GM12878 (cell line): ENCODE results near the gene ANKRD53. TPM values are rescaled to one million over a fixed set of nuclear protein-coding genes. Genes with fewer than 3 reads are reported as not detected.

Experiments used
- ATAC-seq: fragments of 200-7000 bp; cut with Tn5 transposase; 3 replicates; pipeline ENCODE4 v1.9.1; 2020; ENCODE audit warnings: mild to moderate bottlenecking, moderate library complexity
- BruUV-seq: library from RNA; stranded (reverse); fragments of 400-500 nt; replicated peaks from 2 replicates; lab custom pipeline; 2021; lab: Mats Ljungman, UMichigan
- CTCF ChIA-PET: fragments of 300-600 bp; sonication (Branson Sonifier 250); formaldehyde crosslinking; extraction: SDS; loops from one replicate; lab custom pipeline; 2021; ENCODE audit warnings: inconsistent platforms; lab: Yijun Ruan, JAX
- POLR2A ChIA-PET: fragments of 350-600 bp; formaldehyde crosslinking; extraction: SDS; loops from one replicate; lab custom pipeline; 2021; ENCODE audit warnings: inconsistent platforms; lab: Charles Lee
- RAD21 ChIA-PET: fragments of 300-600 bp; sonication (Branson Sonifier 250); formaldehyde crosslinking; loops from one replicate; lab custom pipeline; 2023; ENCODE audit warnings: antibody characterized with exemption; ENCODE audit not compliant: unreplicated experiment; lab: Charles Lee
- SMC1A ChIA-PET: fragments of 300-600 bp; sonication (Branson Sonifier 250); formaldehyde crosslinking; loops from one replicate; lab custom pipeline; 2023; ENCODE audit not compliant: unreplicated experiment, uncharacterized antibody; lab: Charles Lee
- DNase-seq: peaks from one replicate; pipeline ENCODE4 v3.0.0-alpha.2; 2011; ENCODE audit warnings: low read depth, low spot score
- FAIRE-seq: peaks from 3 replicates; lab custom pipeline; 2011; peaks lifted over from hg19 to GRCh38; lab: Jason Lieb, UNC
- H2AFZ ChIP-seq: 2 replicates; pipeline ENCODE4 v1.6.0; 2011; ENCODE audit warnings: low read depth, low read length, control low read depth; ENCODE audit not compliant: control insufficient read depth
- H3K27ac ChIP-seq: 2 replicates; pipeline ENCODE4 v1.5.1; 2011; ENCODE audit warnings: control low read depth; ENCODE audit not compliant: control insufficient read depth, insufficient read depth
- H3K27me3 ChIP-seq, 2 experiments: replicated peaks in 1 of 2; 2 replicates each; pipeline versions ENCODE4 v1.6.0 to v1.6.1; 2011; ENCODE audit warnings: low read length in 1 of 2; ENCODE audit not compliant: control insufficient read depth in 2 of 2, insufficient read depth in 2 of 2
- H3K36me3 ChIP-seq, 2 experiments: 2 replicates each; pipeline ENCODE4 v1.5.1; 2011; ENCODE audit warnings: low read length in 1 of 2; ENCODE audit not compliant: control insufficient read depth in 2 of 2, insufficient read depth in 2 of 2
- H3K4me1 ChIP-seq: 2 replicates; pipeline ENCODE4 v1.6.1; 2011; ENCODE audit warnings: mild to moderate bottlenecking, low read length, moderate library complexity, mixed read lengths; ENCODE audit not compliant: control insufficient read depth, insufficient read depth
- H3K4me2 ChIP-seq: 2 replicates; pipeline ENCODE4 v1.6.0; 2011; ENCODE audit warnings: control low read depth; ENCODE audit not compliant: control insufficient read depth, insufficient read depth
- H3K4me3 ChIP-seq: fragments of 200-600 bp; sonication (generic); 2 replicates; pipeline ENCODE4 v1.5.1; 2016
- H3K79me2 ChIP-seq: 2 replicates; pipeline ENCODE4 v1.6.0; 2011; ENCODE audit warnings: low read length; ENCODE audit not compliant: control insufficient read depth, insufficient read depth
- H3K9ac ChIP-seq: 2 replicates; pipeline ENCODE4 v1.8.0; 2011; ENCODE audit warnings: low read length, control low read depth, mixed read lengths; ENCODE audit not compliant: control insufficient read depth, insufficient read depth
- H3K9me3 ChIP-seq: replicated peaks from 3 replicates; pipeline ENCODE4 v1.5.1; 2011; ENCODE audit warnings: mild to moderate bottlenecking, low read length; ENCODE audit not compliant: control insufficient read depth, insufficient read depth
- H4K20me1 ChIP-seq: 2 replicates; pipeline ENCODE4 v1.6.0; 2011; ENCODE audit not compliant: control insufficient read depth, insufficient read depth
- CREM ChIP-seq: IDR thresholded peaks from 2 replicates; pipeline ENCODE4 v1.6.1; 2014; ENCODE audit warnings: antibody characterized with exemption, low read depth
- CUX1 ChIP-seq: IDR thresholded peaks from 2 replicates; pipeline ENCODE4 v1.6.1; 2012; ENCODE audit warnings: improper control_type of control experiment, low read depth, low read length; ENCODE audit not compliant: insufficient replicate concordance
- EZH2 ChIP-seq: IDR thresholded peaks from 2 replicates; pipeline ENCODE4 v1.6.1; 2012; ENCODE audit warnings: low read depth, mild to moderate bottlenecking, control low read depth, inconsistent platforms, low read length, borderline replicate concordance; ENCODE audit not compliant: control insufficient read depth
- HCFC1 ChIP-seq: fragments of 150-350 bp; IDR thresholded peaks from 2 replicates; pipeline ENCODE4 v1.6.1; 2014; ENCODE audit warnings: low read length
- HSF1 ChIP-seq: fragments of 150-350 bp; IDR thresholded peaks from 2 replicates; pipeline ENCODE4 v1.6.1; 2014; ENCODE audit warnings: mild to moderate bottlenecking, low read depth, low read length
- IRF5 ChIP-seq: fragments of 450-650 bp; IDR thresholded peaks from 2 replicates; pipeline ENCODE4 v1.6.1; 2017; ENCODE audit warnings: borderline replicate concordance
- KDM1A ChIP-seq: fragments of 200-600 bp; sonication (generic); IDR thresholded peaks from 2 replicates; pipeline ENCODE4 v1.6.1; 2016; ENCODE audit warnings: borderline replicate concordance
- NFXL1 ChIP-seq: fragments of 450-650 bp; IDR thresholded peaks from 2 replicates; pipeline ENCODE4 v1.6.1; 2017; ENCODE audit warnings: antibody characterized with exemption, mild to moderate bottlenecking, borderline replicate concordance
- RAD21 ChIP-seq: IDR thresholded peaks from 2 replicates; pipeline ENCODE4 v1.6.1; 2011; ENCODE audit warnings: mild to moderate bottlenecking, low read depth, low read length, moderate library complexity; ENCODE audit not compliant: insufficient read depth
- TCF7 ChIP-seq: IDR thresholded peaks from 2 replicates; pipeline ENCODE4 v1.6.1; 2014; ENCODE audit warnings: antibody characterized with exemption, borderline replicate concordance
- ZBED1 ChIP-seq: IDR thresholded peaks from 2 replicates; pipeline ENCODE4 v1.6.1; 2016; ENCODE audit warnings: borderline replicate concordance
- ZNF274 ChIP-seq: IDR thresholded peaks from one replicate; pipeline ENCODE4 v1.8.0; 2011; ENCODE audit not compliant: insufficient read length, insufficient read depth
- WGBS: methylation state at CpG from one replicate; pipeline ENCODE4 v1.1.6; 2016; ENCODE audit warnings: low lambda C conversion rate; ENCODE audit not compliant: insufficient replicate concordance, insufficient coverage; ENCODE audit errors: missing lambda C conversion rate; 5-methylcytosine and 5-hydroxymethylcytosine counted together
- in situ Hi-C: fragments of 300-500 bp; cut with MboI; formaldehyde crosslinking; loops from 9 replicates; pipeline ENCODE4 v1.14.3; 2018; ENCODE audit warnings: mixed read lengths
- intact Hi-C: fragments of 100-400 bp; cut with micrococcal nuclease; formaldehyde crosslinking; loops from one replicate; pipeline ENCODE4 v1.14.2; 2022; ENCODE audit not compliant: unreplicated experiment
- polyA plus RNA-seq, 11 experiments: library from polyadenylated mRNA; depleted of rRNA in 4 of 11; unstranded in 6 of 11; stranded (reverse) in 5 of 11; fragments of >200 nt; fragmentation: Nextera tagmentation in 4 of 11; fragmentation: Illumina TruSeq in 1 of 11; extraction: Ambion mirVana in 4 of 11; extraction: Trizol in 1 of 11; gene quantifications; 1 replicate in 1 of 11; 2 replicates in 10 of 11; pipeline versions ENCODE4 v1.2.1 to v1.2.3, GENCODE V29; 2011 to 2016; ENCODE audit warnings: inconsistent platforms in 2 of 11, missing spikeins in 2 of 11, low read depth in 1 of 11
- total RNA-seq, 4 experiments: library from RNA; depleted of rRNA in 3 of 4; stranded (reverse); fragments of >200 nt in 3 of 4; fragmentation: Illumina TruSeq in 1 of 4; extraction: Trizol in 1 of 4; gene quantifications; 2 replicates each; pipeline versions ENCODE4 v1.2.1 to v1.2.3, GENCODE V29; 2013 to 2021

ANKRD53 gene
- total and polyA plus RNA-seq, 10 of the 15 experiments (the other 5 are each of a cell fraction or from before 2014, with no cell fraction given) = 0.04 TPM; not detected in 8

DNA sequence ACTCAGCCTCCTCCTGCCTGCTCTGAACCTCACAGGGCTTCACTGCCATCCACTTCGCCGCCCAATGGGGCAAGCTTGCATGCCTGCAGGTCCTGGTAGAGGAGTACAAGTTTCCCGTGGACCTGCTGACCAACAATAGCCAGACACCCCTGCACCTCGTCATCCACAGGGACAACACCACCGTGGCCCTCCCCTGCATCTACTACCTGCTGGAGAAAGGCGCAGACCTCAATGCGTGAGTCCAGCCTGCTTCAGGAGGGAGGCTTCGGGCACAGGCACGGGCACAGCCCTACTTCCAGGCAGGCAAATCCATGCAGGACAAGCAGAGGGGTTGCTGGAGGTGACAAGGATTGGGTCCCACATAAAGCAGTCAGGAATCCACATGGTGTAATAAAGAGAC lies 1.2 kb downstream of the ANKRD53 start (continued):
- no peak for TF ChIP-seq IRF5
- no peak for TF ChIP-seq CUX1
- no peak for TF ChIP-seq KDM1A
- TF ChIP-seq EZH2 = no peak
- TF ChIP-seq, all 136 proteins: peak for 0

- in situ Hi-C loops (no loop called here), intact Hi-C loops (no loop called here)
- H3K4me2 ChIP-seq = no peak overlapping the region
- no peaks in the 10 kb centered on the region for H4K20me1 ChIP-seq
- H3K79me2 ChIP-seq = no peaks in the 10 kb centered on the region
- FAIRE-seq (no peak), ATAC-seq (no peak), DNase-seq (no peak)
- peaks cover 1 to 12% of the 10 kb centered on the region in 2 experiments; a peak in 3 of 4 replicates for H3K36me3 ChIP-seq
- ChIA-PET SMC1A (no interaction called here), CTCF (no interaction called here), POLR2A (no interaction called here), RAD21 (no interaction called here)
- H3K4me3 ChIP-seq = no peak overlapping the region
- no TSS peak for BruUV-seq
- H2AFZ ChIP-seq = no peak overlapping the region
- H3K9ac ChIP-seq = no peak overlapping the region
- no peaks in the 10 kb centered on the region for H3K27me3 ChIP-seq
- 55% methylated on average over 2 of the region's 2 CpGs for WGBS
- H3K9me3 ChIP-seq = no peaks in the 10 kb centered on the region
- H3K4me1 ChIP-seq = peaks cover 7% of the 10 kb centered on the region
- no peak overlapping the region for H3K27ac ChIP-seq
- TF ChIP-seq ZNF274 (no peak), HCFC1 (no peak), NFXL1 (no peak), CREM (no peak), TCF7 (no peak), RAD21 (no peak), HSF1 (no peak), ZBED1 (no peak)
Measured at GRCh38 chr2:70981421-70981820, 3.0 kb downstream of the ANKRD53 start.
